ENCODE data around the gene TMEM187. TPM values are rescaled to one million over a fixed set of nuclear protein-coding genes. Genes with fewer than 3 reads are reported as not detected.

Gene TMEM187
- total and polyA plus RNA-seq, 2 of the 4 experiments (the other 2 are of a cell fraction), result 3.4 to 6.2 TPM

DNA sequence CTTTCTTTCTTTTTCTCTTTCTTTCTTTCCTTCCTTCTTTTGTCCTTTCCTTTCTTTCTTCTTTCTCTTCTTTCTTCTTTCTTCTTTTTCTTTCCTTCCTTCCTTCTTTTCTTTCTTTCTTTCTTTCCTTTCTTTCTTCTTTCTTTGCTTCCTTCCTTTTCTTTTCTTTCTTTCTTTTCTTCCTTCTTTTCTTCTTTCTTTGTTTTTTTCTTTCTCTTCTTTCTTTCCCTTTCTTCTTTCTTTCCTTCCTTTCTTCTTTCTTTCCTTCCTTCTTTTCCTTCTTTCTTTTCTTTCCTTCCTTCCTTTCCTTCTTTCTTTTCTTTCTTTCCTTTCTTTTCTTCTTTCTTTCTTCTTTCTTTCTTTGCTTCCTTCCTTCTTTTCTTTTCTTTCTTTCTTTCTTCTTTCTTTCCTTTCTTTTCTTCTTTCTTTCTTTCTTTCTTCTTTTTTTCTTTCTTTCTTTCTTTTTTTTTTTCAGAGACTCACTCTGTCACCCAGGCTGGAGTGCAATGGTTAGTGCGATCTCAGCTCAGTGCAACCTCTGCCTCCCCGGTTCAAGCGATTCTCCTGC, 18.5 kb downstream of the TMEM187 start:
- Histone ChIP-seq H3K4me2 (ENCODE audit: low read depth, low read length) (no peak overlapping the region), H3K14ac (replicated peaks; ENCODE audit: low read depth, low read length) (no peak overlapping the region), H2AFZ (replicated peaks; ENCODE audit: low read length, poor library complexity) (no peak overlapping the region), H3K27ac (ENCODE audit: insufficient read depth, low read length) (no peak overlapping the region), H3K4ac (ENCODE audit: low read depth, low read length) (no peak overlapping the region), H4K91ac (ENCODE audit: insufficient read depth, low read depth, low read length) (no peak overlapping the region), H3K9me3 (ENCODE audit: control insufficient read depth, insufficient read depth, low read length) (no peaks in the 10 kb centered on the region), H3K18ac (ENCODE audit: low read depth, low read length) (no peak overlapping the region), H4K8ac (ENCODE audit: low read depth in 2 of 2, low read length in 2 of 2) (no peak overlapping the region), H3K79me1 (ENCODE audit: low read depth in 1 of 2, low read length in 2 of 2) (no peaks in the 10 kb centered on the region), H3K23ac (ENCODE audit: low read depth, low read length) (no peak overlapping the region), H2BK5ac (ENCODE audit: low read depth, low read length, poor library complexity, severe bottlenecking) (no peak overlapping the region), H4K20me1 (ENCODE audit: insufficient read depth, low read length) (no peaks in the 10 kb centered on the region), H2AK5ac (ENCODE audit: low read depth, low read length) (no peak overlapping the region), H3K36me3 (ENCODE audit: control insufficient read depth, insufficient read depth, low read length) (no peaks in the 10 kb centered on the region), H3K4me3 (ENCODE audit: insufficient read depth, low read depth, low read length) (no peak overlapping the region), H2AK9ac (replicated peaks; ENCODE audit: low read depth, low read length, poor library complexity) (no peak overlapping the region), H2BK120ac (ENCODE audit: low read depth, low read length) (no peak overlapping the region), H3K9me1 (ENCODE audit: insufficient read depth, low read length) (no peaks in the 10 kb centered on the region), H2BK15ac (ENCODE audit: low read depth, low read length) (no peak overlapping the region), H2BK20ac (ENCODE audit: low read depth, low read length) (no peak overlapping the region), H4K5ac (ENCODE audit: low read depth, low read length) (no peak overlapping the region), H3K27me3 (ENCODE audit: control insufficient read depth, insufficient read depth, low read length) (no peaks in the 10 kb centered on the region; the same call in 1 of the 2 replicates), H3K4me1 (ENCODE audit: control insufficient read depth, insufficient read depth, low read length) (no peaks in the 10 kb centered on the region), H3K56ac (ENCODE audit: extremely low read depth, insufficient read depth, low read length) (no peak overlapping the region), H3K9ac (ENCODE audit: low read depth, low read length) (no peak overlapping the region)
- ATAC-seq (ENCODE audit: low read depth), result no peak
- no peak for TF ChIP-seq SMC3 (IDR thresholded peaks at IDR 0.05; ENCODE audit: low read depth, low read length)
- TF ChIP-seq, protein P1, sequence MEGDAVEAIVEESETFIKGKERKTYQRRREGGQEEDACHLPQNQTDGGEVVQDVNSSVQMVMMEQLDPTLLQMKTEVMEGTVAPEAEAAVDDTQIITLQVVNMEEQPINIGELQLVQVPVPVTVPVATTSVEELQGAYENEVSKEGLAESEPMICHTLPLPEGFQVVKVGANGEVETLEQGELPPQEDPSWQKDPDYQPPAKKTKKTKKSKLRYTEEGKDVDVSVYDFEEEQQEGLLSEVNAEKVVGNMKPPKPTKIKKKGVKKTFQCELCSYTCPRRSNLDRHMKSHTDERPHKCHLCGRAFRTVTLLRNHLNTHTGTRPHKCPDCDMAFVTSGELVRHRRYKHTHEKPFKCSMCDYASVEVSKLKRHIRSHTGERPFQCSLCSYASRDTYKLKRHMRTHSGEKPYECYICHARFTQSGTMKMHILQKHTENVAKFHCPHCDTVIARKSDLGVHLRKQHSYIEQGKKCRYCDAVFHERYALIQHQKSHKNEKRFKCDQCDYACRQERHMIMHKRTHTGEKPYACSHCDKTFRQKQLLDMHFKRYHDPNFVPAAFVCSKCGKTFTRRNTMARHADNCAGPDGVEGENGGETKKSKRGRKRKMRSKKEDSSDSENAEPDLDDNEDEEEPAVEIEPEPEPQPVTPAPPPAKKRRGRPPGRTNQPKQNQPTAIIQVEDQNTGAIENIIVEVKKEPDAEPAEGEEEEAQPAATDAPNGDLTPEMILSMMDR (conservative IDR thresholded peaks at IDR 0.05; ENCODE audit: low read depth, low read length), result no peak
- no peak for TF ChIP-seq MAZ (IDR thresholded peaks at IDR 0.05; ENCODE audit: borderline replicate concordance, low read depth, low read length)
- TF ChIP-seq CEBPB (IDR thresholded peaks at IDR 0.05; ENCODE audit: low read depth, low read length), result no peak
- TF ChIP-seq RFX5 (IDR thresholded peaks at IDR 0.05; ENCODE audit: low read depth, low read length), result no peak
- TF ChIP-seq FOS (IDR thresholded peaks at IDR 0.05; ENCODE audit: low read depth, low read length), result no peak
- TF ChIP-seq MAFK (IDR thresholded peaks at IDR 0.05; ENCODE audit: low read depth, low read length), result no peak
- no peak for TF ChIP-seq RCOR1 (IDR thresholded peaks at IDR 0.05; ENCODE audit: insufficient replicate concordance, low read length)
- no peak for TF ChIP-seq USF2 (IDR thresholded peaks at IDR 0.05; ENCODE audit: low read depth, low read length)
- no peak for TF ChIP-seq NFE2L2 (IDR thresholded peaks at IDR 0.05; ENCODE audit: low read depth, low read length)
- TF ChIP-seq CHD1 (IDR thresholded peaks at IDR 0.05; ENCODE audit: low read depth, low read length), result no peak
- no peak for TF ChIP-seq POLR2A (IDR thresholded peaks at IDR 0.05; ENCODE audit: low read depth, low read length)
- dilution Hi-C loops (cut with HindIII; ENCODE audit: low sequenced_read_pairs, unreplicated experiment), result no loop called here
- intact Hi-C loops (cut with micrococcal nuclease), result no loop called here
- no CpG with 5 or more reads among the region's 3 CpGs for WGBS, 2 experiments (ENCODE audit: extremely low coverage in 2 of 2, insufficient read length in 1 of 2)
- BruUV-seq (replicated peaks), result no TSS peak
- in situ Hi-C loops (cut with MboI; ENCODE audit: low sequenced_read_pairs), result no loop called here
- CTCF ChIA-PET, result no interaction called here
- POLR2A ChIA-PET (ENCODE audit: unreplicated experiment), result no interaction called here
- DNase-seq, result no peak

Measured in IMR-90 (cell line).